SK-N-SH (cell line): ENCODE results near the gene TPO. TPM values are rescaled to one million over a fixed set of nuclear protein-coding genes. Genes with fewer than 3 reads are reported as not detected.

ENCODE experiments used
- CTCF ChIA-PET: fragments of 300-600, 350-600 bp; formaldehyde crosslinking; extraction: SDS; loops from one replicate; lab custom pipeline; 2021; lab: Yijun Ruan, JAX
- POLR2A ChIA-PET: fragments of 350-600 bp; sonication (Branson Sonifier 250); formaldehyde crosslinking; extraction: SDS; loops from one replicate; lab custom pipeline; 2020; ENCODE audit warnings: antibody characterized with exemption, inconsistent platforms; lab: Yijun Ruan, JAX
- DNase-seq: peaks from one replicate; pipeline ENCODE4 v3.0.0; 2012
- H2AFZ ChIP-seq: fragments of 200-600 bp; sonication (generic); 2 replicates; pipeline ENCODE4 v1.8.1; 2016; ENCODE audit warnings: antibody characterized with exemption, mild to moderate bottlenecking, low read depth
- H3F3A ChIP-seq: fragments of 200-600 bp; sonication (generic); replicated peaks from 2 replicates; pipeline ENCODE3; 2016; ENCODE audit warnings: antibody characterized with exemption, mild to moderate bottlenecking; ENCODE audit not compliant: insufficient read depth
- H3K27ac ChIP-seq, 2 experiments: fragments of 200-500 bp in 1 of 2; fragments of 200-600 bp in 1 of 2; sonication (Bioruptor generic) in 1 of 2; sonication (generic), shearing (Covaris generic) in 1 of 2; 2 replicates each; pipeline versions ENCODE4 v1.5.1 to v1.6.1; 2014 to 2016; ENCODE audit warnings: low read depth in 2 of 2, inconsistent platforms in 1 of 2, low read length in 1 of 2, mild to moderate bottlenecking in 1 of 2, mixed read lengths in 1 of 2
- H3K27me3 ChIP-seq: fragments of 200-600 bp; sonication (generic), shearing (Covaris generic); 2 replicates; pipeline ENCODE4 v1.6.1; 2016; ENCODE audit warnings: mixed run types; ENCODE audit not compliant: insufficient read depth
- H3K36me3 ChIP-seq, 2 experiments: fragments of 200-500 bp in 1 of 2; fragments of 200-600 bp in 1 of 2; sonication (Bioruptor generic) in 1 of 2; sonication (generic) in 1 of 2; replicated peaks in 1 of 2; 2 replicates each; pipeline versions ENCODE3 to v1.5.1; 2014 to 2016; ENCODE audit warnings: low read length in 1 of 2, mild to moderate bottlenecking in 1 of 2; ENCODE audit not compliant: insufficient read depth in 2 of 2, control insufficient read depth in 1 of 2
- H3K4me1 ChIP-seq, 2 experiments: fragments of 200-500 bp in 1 of 2; fragments of 200-600 bp in 1 of 2; sonication (Bioruptor generic) in 1 of 2; sonication (generic), shearing (Covaris generic) in 1 of 2; 2 replicates each; pipeline versions ENCODE4 v1.5.1 to v1.6.1; 2014 to 2016; ENCODE audit warnings: low read depth in 1 of 2, low read length in 1 of 2, mixed run types in 1 of 2; ENCODE audit not compliant: insufficient read depth in 2 of 2, control insufficient read depth in 1 of 2
- H3K4me2 ChIP-seq: fragments of 200-600 bp; sonication (generic), shearing (Covaris generic); 2 replicates; pipeline ENCODE4 v1.6.1; 2017; ENCODE audit warnings: mixed run types
- H3K4me3 ChIP-seq, 2 experiments: fragments of 200-500 bp in 1 of 2; fragments of 200-600 bp in 1 of 2; sonication (Bioruptor generic) in 1 of 2; sonication (generic), shearing (Covaris generic) in 1 of 2; 2 replicates each; pipeline versions ENCODE4 v1.5.1 to v1.8.1; 2014 to 2016; ENCODE audit warnings: low read depth in 2 of 2, inconsistent platforms in 1 of 2, low read length in 1 of 2, mild to moderate bottlenecking in 1 of 2, mixed read lengths in 1 of 2, moderate library complexity in 1 of 2
- H3K79me2 ChIP-seq: fragments of 200-600 bp; sonication (generic); 2 replicates; pipeline ENCODE4 v1.8.1; 2017; ENCODE audit warnings: mild to moderate bottlenecking; ENCODE audit not compliant: insufficient read depth
- H3K9ac ChIP-seq: fragments of 200-600 bp; sonication (generic); 2 replicates; pipeline ENCODE4 v1.6.1; 2017; ENCODE audit warnings: mixed run types
- H3K9me2 ChIP-seq: fragments of 200-600 bp; sonication (generic); 2 replicates; pipeline ENCODE4 v1.6.1; 2017; ENCODE audit warnings: mixed run types
- H3K9me3 ChIP-seq: fragments of 200-600 bp; sonication (generic); 2 replicates; pipeline ENCODE4 v1.6.1; 2017; ENCODE audit warnings: mixed run types, mild to moderate bottlenecking, moderate library complexity
- H4K20me1 ChIP-seq: fragments of 200-600 bp; sonication (generic); 2 replicates; pipeline ENCODE4 v1.6.1; 2017; ENCODE audit warnings: mild to moderate bottlenecking, mixed run types; ENCODE audit not compliant: insufficient read depth
- CHD2 ChIP-seq: fragments of 150-350 bp; IDR thresholded peaks from 2 replicates; pipeline ENCODE4 v1.6.1; 2018; ENCODE audit warnings: low read length; ENCODE audit not compliant: partially characterized antibody
- EP300 ChIP-seq, 2 experiments: IDR thresholded peaks; 2 replicates each; pipeline versions ENCODE4 v1.4.0 to v1.6.1; 2012; ENCODE audit warnings: borderline replicate concordance in 1 of 2, low read depth in 1 of 2, low read length in 1 of 2
- FOSL2 ChIP-seq: IDR thresholded peaks from 2 replicates; pipeline ENCODE4 v1.4.0; 2012; ENCODE audit warnings: low read depth, mild to moderate bottlenecking, moderate library complexity, borderline replicate concordance
- FOXM1 ChIP-seq: IDR thresholded peaks from 2 replicates; pipeline ENCODE4 v1.4.0; 2012; ENCODE audit warnings: low read depth, mild to moderate bottlenecking
- GABPA ChIP-seq: IDR thresholded peaks from 2 replicates; pipeline ENCODE4 v1.4.0; 2012; ENCODE audit warnings: low read depth, mild to moderate bottlenecking
- GATA2 ChIP-seq: sonication (generic); formaldehyde crosslinking; IDR thresholded peaks from 2 replicates; pipeline ENCODE4 v1.5.0; 2020; ENCODE audit warnings: mild to moderate bottlenecking, missing genetic modification reagents
- MAX ChIP-seq: IDR thresholded peaks from 2 replicates; pipeline ENCODE4 v1.4.0; 2012; ENCODE audit warnings: low read depth
- MEF2A ChIP-seq: IDR thresholded peaks from 2 replicates; pipeline ENCODE4 v1.4.0; 2012; ENCODE audit warnings: low read depth, borderline replicate concordance
- POLR2AphosphoS5 ChIP-seq: IDR thresholded peaks from 2 replicates; pipeline ENCODE4 v1.6.1; 2012; ENCODE audit warnings: low read depth, low read length
- RAD21 ChIP-seq: IDR thresholded peaks from 2 replicates; pipeline ENCODE4 v1.6.1; 2012; ENCODE audit warnings: mild to moderate bottlenecking, low read length
- REST ChIP-seq: IDR thresholded peaks from 2 replicates; pipeline ENCODE4 v1.6.1; 2012; ENCODE audit warnings: mild to moderate bottlenecking, low read depth, low read length, moderate library complexity
- RFX5 ChIP-seq: IDR thresholded peaks from 2 replicates; pipeline ENCODE4 v1.6.1; 2012; ENCODE audit warnings: mild to moderate bottlenecking, improper control_type of control experiment, low read length
- RXRA ChIP-seq: IDR thresholded peaks from 2 replicates; pipeline ENCODE4 v1.4.0; 2012; ENCODE audit warnings: low read depth, mild to moderate bottlenecking, borderline replicate concordance
- SMC3 ChIP-seq: IDR thresholded peaks from 2 replicates; pipeline ENCODE4 v1.6.1; 2012; ENCODE audit warnings: low read depth, low read length, improper control_type of control experiment
- TCF12 ChIP-seq: IDR thresholded peaks from 2 replicates; pipeline ENCODE4 v1.4.0; 2012
- WGBS: methylation state at CpG from one replicate; pipeline ENCODE4 v1.1.6; 2017; ENCODE audit warnings: low lambda C conversion rate; 5-methylcytosine and 5-hydroxymethylcytosine counted together
- polyA plus RNA-seq, 3 experiments: library from polyadenylated mRNA; depleted of rRNA; stranded (reverse); fragments of >200 nt; gene quantifications; 2 replicates each; pipeline ENCODE4 v1.2.3, GENCODE V29; 2012
- TF ChIP-seq, protein P1 (sequence below): fragments of 200-600 bp; sonication (generic); IDR thresholded peaks from 2 replicates; pipeline ENCODE4 v1.6.1; 2017; ENCODE audit warnings: antibody characterized with exemption, mild to moderate bottlenecking, moderate library complexity
- TF ChIP-seq, protein P2 (sequence below): IDR thresholded peaks from 2 replicates; pipeline ENCODE4 v1.4.0; 2012; ENCODE audit warnings: low read depth, borderline replicate concordance

Gene TPO
- polyA plus RNA-seq, 1 of the 3 experiments (the other 2 are of a cell fraction): not detected

- Histone ChIP-seq H3K9me2 (no peaks in the 10 kb centered on the region), H3K79me2 (no peaks in the 10 kb centered on the region), H3K4me3 (no peak overlapping the region), H3K27ac (no peak overlapping the region), H3K9ac (no peak overlapping the region), H3F3A (no peaks in the 10 kb centered on the region), H3K4me1 (no peaks in the 10 kb centered on the region), H3K36me3 (no peaks in the 10 kb centered on the region), H3K4me2 (no peak overlapping the region), H2AFZ (no peak overlapping the region), H3K27me3 (no peaks in the 10 kb centered on the region), H3K9me3 (no peaks in the 10 kb centered on the region), H4K20me1 (no peaks in the 10 kb centered on the region)
- CTCF ChIA-PET: no interaction called here
- DNase-seq: no peak
- POLR2A ChIA-PET: no interaction called here
- TF ChIP-seq GABPA: no peak
- no peak for TF ChIP-seq FOXM1
- TF ChIP-seq, protein P1, sequence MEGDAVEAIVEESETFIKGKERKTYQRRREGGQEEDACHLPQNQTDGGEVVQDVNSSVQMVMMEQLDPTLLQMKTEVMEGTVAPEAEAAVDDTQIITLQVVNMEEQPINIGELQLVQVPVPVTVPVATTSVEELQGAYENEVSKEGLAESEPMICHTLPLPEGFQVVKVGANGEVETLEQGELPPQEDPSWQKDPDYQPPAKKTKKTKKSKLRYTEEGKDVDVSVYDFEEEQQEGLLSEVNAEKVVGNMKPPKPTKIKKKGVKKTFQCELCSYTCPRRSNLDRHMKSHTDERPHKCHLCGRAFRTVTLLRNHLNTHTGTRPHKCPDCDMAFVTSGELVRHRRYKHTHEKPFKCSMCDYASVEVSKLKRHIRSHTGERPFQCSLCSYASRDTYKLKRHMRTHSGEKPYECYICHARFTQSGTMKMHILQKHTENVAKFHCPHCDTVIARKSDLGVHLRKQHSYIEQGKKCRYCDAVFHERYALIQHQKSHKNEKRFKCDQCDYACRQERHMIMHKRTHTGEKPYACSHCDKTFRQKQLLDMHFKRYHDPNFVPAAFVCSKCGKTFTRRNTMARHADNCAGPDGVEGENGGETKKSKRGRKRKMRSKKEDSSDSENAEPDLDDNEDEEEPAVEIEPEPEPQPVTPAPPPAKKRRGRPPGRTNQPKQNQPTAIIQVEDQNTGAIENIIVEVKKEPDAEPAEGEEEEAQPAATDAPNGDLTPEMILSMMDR: no peak
- no peak for TF ChIP-seq RXRA
- no peak for TF ChIP-seq SMC3
- TF ChIP-seq FOSL2: no peak
- no peak for TF ChIP-seq POLR2AphosphoS5
- TF ChIP-seq CHD2: no peak
- no peak for TF ChIP-seq TCF12
- TF ChIP-seq MEF2A: no peak
- no peak for TF ChIP-seq GATA2
- TF ChIP-seq EP300 (IDR thresholded peaks at IDR 0.05; ENCODE audit: borderline replicate concordance in 1 of 2, low read depth in 1 of 2, low read length in 1 of 2): no peak
- TF ChIP-seq RAD21: no peak
- no peak for TF ChIP-seq REST
- no peak for TF ChIP-seq MAX
- TF ChIP-seq, protein P2, sequence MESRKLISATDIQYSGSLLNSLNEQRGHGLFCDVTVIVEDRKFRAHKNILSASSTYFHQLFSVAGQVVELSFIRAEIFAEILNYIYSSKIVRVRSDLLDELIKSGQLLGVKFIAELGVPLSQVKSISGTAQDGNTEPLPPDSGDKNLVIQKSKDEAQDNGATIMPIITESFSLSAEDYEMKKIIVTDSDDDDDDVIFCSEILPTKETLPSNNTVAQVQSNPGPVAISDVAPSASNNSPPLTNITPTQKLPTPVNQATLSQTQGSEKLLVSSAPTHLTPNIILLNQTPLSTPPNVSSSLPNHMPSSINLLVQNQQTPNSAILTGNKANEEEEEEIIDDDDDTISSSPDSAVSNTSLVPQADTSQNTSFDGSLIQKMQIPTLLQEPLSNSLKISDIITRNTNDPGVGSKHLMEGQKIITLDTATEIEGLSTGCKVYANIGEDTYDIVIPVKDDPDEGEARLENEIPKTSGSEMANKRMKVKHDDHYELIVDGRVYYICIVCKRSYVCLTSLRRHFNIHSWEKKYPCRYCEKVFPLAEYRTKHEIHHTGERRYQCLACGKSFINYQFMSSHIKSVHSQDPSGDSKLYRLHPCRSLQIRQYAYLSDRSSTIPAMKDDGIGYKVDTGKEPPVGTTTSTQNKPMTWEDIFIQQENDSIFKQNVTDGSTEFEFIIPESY: no peak
- no peak for TF ChIP-seq RFX5
- 28% methylated on average over 6 of the region's 6 CpGs for WGBS
Observed at GRCh38 chr2:1528273-1529064, 115.2 kb downstream of the TPO start.
